Glutamatergic neuron (in vitro differentiated cells): ENCODE data around the gene ZNF493. TPM values are rescaled to one million over a fixed set of nuclear protein-coding genes. Genes with fewer than 3 reads are reported as not detected.
A peak's percentile ranks its signal among the peaks of the same experiment; 100 is the strongest.

ENCODE experiments used
- DNase-seq: peaks from one replicate; pipeline ENCODE4 v3.0.0; 2022
- H3K27ac Mint-ChIP-seq: one replicate; pipeline ENCODE4 v1.8.0; 2020; ENCODE audit warnings: mild to moderate bottlenecking, mixed read lengths, inconsistent platforms; ENCODE audit not compliant: unreplicated experiment
- H3K27me3 Mint-ChIP-seq: one replicate; pipeline ENCODE4 v1.8.0; 2020; ENCODE audit warnings: mild to moderate bottlenecking, moderate library complexity, mixed read lengths, inconsistent platforms; ENCODE audit not compliant: unreplicated experiment
- H3K36me3 Mint-ChIP-seq: one replicate; pipeline ENCODE4 v1.8.0; 2020; ENCODE audit warnings: mild to moderate bottlenecking, mixed read lengths, inconsistent platforms; ENCODE audit not compliant: unreplicated experiment
- H3K4me1 Mint-ChIP-seq: one replicate; pipeline ENCODE4 v1.8.0; 2020; ENCODE audit warnings: mild to moderate bottlenecking, low read depth, mixed read lengths, inconsistent platforms; ENCODE audit not compliant: unreplicated experiment
- H3K4me3 Mint-ChIP-seq: one replicate; pipeline ENCODE4 v1.8.0; 2020; ENCODE audit warnings: mild to moderate bottlenecking, mixed read lengths, inconsistent platforms; ENCODE audit not compliant: unreplicated experiment
- H3K9me3 Mint-ChIP-seq: one replicate; pipeline ENCODE4 v1.8.0; 2020; ENCODE audit warnings: mild to moderate bottlenecking, moderate library complexity, mixed read lengths, inconsistent platforms; ENCODE audit not compliant: unreplicated experiment
- total RNA-seq: library from RNA; stranded (reverse); fragmentation: NEBNext Ultra II Directional; extraction: Animal tissue kit (Norgen Biotek cat#: 25700); gene quantifications from one replicate; pipeline ENCODE4 v1.2.1, GENCODE V29; 2021; ENCODE audit not compliant: unreplicated experiment
- TF ChIP-seq, protein P1 (sequence below): fragments of 200-600 bp; sonication (generic); IDR thresholded peaks from one replicate; pipeline ENCODE4 v1.5.0; 2021; ENCODE audit not compliant: partially characterized antibody, unreplicated experiment

Gene ZNF493
- total RNA-seq, 1 donor from 2014 or later, result 56.4 TPM

DNA sequence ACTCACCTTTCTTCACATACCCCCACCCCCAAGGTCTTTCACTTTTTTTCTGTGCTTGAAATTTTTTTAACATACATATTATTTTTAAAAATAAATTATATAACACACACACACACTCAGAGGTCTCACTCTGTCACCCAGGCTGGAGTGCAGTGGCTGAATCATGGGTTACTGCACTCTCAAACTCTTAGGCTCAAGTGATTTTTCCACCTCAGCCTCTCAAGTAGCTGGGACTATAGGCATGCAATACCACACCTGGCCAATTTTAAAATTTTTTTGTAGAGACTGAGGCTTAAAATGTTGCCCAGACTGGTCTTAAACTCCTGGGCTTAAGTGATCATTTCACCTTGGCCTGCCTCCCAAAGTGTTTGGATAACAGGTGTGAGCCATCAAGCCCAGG is 75.6 kb downstream of the ZNF493 start:
- Mint-ChIP-seq H3K4me3 (no peak overlapping the region), H3K36me3 (no peaks in the 10 kb centered on the region), H3K27ac (no peak overlapping the region), H3K4me1 (no peaks in the 10 kb centered on the region), H3K9me3 (peaks cover 2% of the 10 kb centered on the region), H3K27me3 (peaks cover 2% of the 10 kb centered on the region)
- no peak for DNase-seq
- TF ChIP-seq, protein P1, sequence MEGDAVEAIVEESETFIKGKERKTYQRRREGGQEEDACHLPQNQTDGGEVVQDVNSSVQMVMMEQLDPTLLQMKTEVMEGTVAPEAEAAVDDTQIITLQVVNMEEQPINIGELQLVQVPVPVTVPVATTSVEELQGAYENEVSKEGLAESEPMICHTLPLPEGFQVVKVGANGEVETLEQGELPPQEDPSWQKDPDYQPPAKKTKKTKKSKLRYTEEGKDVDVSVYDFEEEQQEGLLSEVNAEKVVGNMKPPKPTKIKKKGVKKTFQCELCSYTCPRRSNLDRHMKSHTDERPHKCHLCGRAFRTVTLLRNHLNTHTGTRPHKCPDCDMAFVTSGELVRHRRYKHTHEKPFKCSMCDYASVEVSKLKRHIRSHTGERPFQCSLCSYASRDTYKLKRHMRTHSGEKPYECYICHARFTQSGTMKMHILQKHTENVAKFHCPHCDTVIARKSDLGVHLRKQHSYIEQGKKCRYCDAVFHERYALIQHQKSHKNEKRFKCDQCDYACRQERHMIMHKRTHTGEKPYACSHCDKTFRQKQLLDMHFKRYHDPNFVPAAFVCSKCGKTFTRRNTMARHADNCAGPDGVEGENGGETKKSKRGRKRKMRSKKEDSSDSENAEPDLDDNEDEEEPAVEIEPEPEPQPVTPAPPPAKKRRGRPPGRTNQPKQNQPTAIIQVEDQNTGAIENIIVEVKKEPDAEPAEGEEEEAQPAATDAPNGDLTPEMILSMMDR, result no peak

GRCh38 chr19:21474671-21475181 is 77.8 kb downstream of the ZNF493 start:
- peak; percentile 78 for DNase-seq
- Mint-ChIP-seq H3K27me3 (peaks cover 2% of the 10 kb centered on the region), H3K9me3 (no peaks in the 10 kb centered on the region), H3K27ac (no peak overlapping the region), H3K4me3 (peak overlapping the region; percentile 70), H3K4me1 (no peaks in the 10 kb centered on the region), H3K36me3 (no peaks in the 10 kb centered on the region)
- TF ChIP-seq, protein P1, result no peak

Other genes starting within 250 kb of the ZNF493 start
- gene ZNF708, start 67.7 kb upstream of the ZNF493 start, total RNA-seq, result 47.7 TPM
- 80.3 TPM for gene ZNF738, start 38.1 kb upstream of the ZNF493 start, total RNA-seq
- gene ZNF429, start 108.5 kb downstream of the ZNF493 start, total RNA-seq, result 29.8 TPM